Sigmoid colon (tissue), 3 donors: Measurements from ENCODE around the gene ALDH3B2.

ENCODE experiments used
- CTCF ChIP-seq, 4 experiments: fragments of 450-650 bp in 3 of 4; fragments of 200-600 bp in 1 of 4; IDR thresholded peaks; one replicate each; pipeline ENCODE4 v1.5.1; 2016 to 2019; ENCODE audit warnings: antibody characterized with exemption in 4 of 4, mild to moderate bottlenecking in 3 of 4, moderate library complexity in 2 of 4
- POLR2A ChIP-seq, 2 donors: fragments of 450-650 bp; IDR thresholded peaks; one replicate each; pipeline ENCODE4 v1.6.1; 2016; ENCODE audit warnings: antibody characterized with exemption in 2 of 2, mild to moderate bottlenecking in 2 of 2, moderate library complexity in 2 of 2

- no peak for TF ChIP-seq CTCF (IDR thresholded peaks at IDR 0.05)
- TF ChIP-seq POLR2A (IDR thresholded peaks at IDR 0.05) = no peak
Measured at GRCh38 chr11:67699521-67699920, 25.1 kb upstream of the ALDH3B2 start.
